IPS DF 6.9 (cell line): ENCODE measurements around the gene NECTIN3.

Experiments
- DNase-seq: peaks from one replicate; pipeline ENCODE4 v3.0.0-alpha.2; 2013; ENCODE audit warnings: low read depth, low spot score
- H3K27ac ChIP-seq: one replicate; pipeline ENCODE4 v1.5.1; 2013; ENCODE audit warnings: low read length, control low read depth
- H3K27me3 ChIP-seq: 2 replicates; pipeline ENCODE4 v1.6.1; 2013; ENCODE audit warnings: mild to moderate bottlenecking, low read length; ENCODE audit not compliant: control insufficient read depth, insufficient read depth
- H3K36me3 ChIP-seq: 2 replicates; pipeline ENCODE4 v1.6.1; 2013; ENCODE audit warnings: low read length; ENCODE audit not compliant: control insufficient read depth, insufficient read depth
- H3K4me1 ChIP-seq: 2 replicates; pipeline ENCODE4 v1.6.1; 2013; ENCODE audit warnings: low read length; ENCODE audit not compliant: control insufficient read depth, insufficient read depth
- H3K4me3 ChIP-seq: 2 replicates; pipeline ENCODE4 v1.5.1; 2013; ENCODE audit warnings: mild to moderate bottlenecking, low read length
- H3K9me3 ChIP-seq: 2 replicates; pipeline ENCODE4 v1.6.1; 2013; ENCODE audit warnings: low read length, inconsistent platforms; ENCODE audit not compliant: control insufficient read depth, insufficient read depth
- WGBS: extraction: QIAGEN DNeasy Blood & Tissue Kit; methylation state at CpG from one replicate; pipeline ENCODE4 v1.1.7; 2013; ENCODE audit warnings: mixed read lengths, missing lambda C conversion rate; ENCODE audit not compliant: insufficient read length, insufficient coverage; 5-methylcytosine and 5-hydroxymethylcytosine counted together

Gene NECTIN3

GRCh38 chr3:111194048-111194447 is 122.4 kb downstream of the NECTIN3 start:
- no CpG with 5 or more reads among the region's 1 CpG for WGBS
- Histone ChIP-seq H3K9me3 (no peaks in the 10 kb centered on the region), H3K36me3 (no peaks in the 10 kb centered on the region; the same call in 1 of the 2 replicates), H3K4me1 (no peaks in the 10 kb centered on the region), H3K4me3 (no peak overlapping the region), H3K27ac (no peak overlapping the region), H3K27me3 (no peaks in the 10 kb centered on the region)
- DNase-seq, result no peak

DNA sequence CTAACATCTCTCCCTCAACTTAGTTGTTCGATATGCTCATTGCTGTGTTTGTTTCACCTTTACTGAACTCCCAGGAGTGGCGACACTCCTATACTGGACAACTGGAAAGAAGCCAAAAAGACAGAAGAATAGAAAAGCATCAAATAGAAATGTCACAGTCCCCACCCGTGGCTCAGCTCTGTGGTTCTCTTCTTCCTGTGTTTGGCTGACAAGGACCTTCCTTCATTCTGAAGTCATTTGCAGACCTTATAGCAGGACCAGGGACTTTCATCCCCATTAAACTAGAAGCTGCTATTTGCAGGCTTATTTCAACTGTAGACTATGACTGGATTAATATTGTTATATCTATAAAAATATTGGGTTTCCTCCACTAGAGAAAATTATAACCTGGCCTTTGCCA is 125.9 kb downstream of the NECTIN3 start:
- no peak for DNase-seq
- no peak overlapping the region for H3K27ac ChIP-seq
- H3K4me3 ChIP-seq, result no peak overlapping the region
- H3K36me3 ChIP-seq, result no peaks in the 10 kb centered on the region; the same call in 1 of the 2 replicates
- no CpG with 5 or more reads among the region's 3 CpGs for WGBS
- H3K9me3 ChIP-seq, result no peaks in the 10 kb centered on the region
- no peaks in the 10 kb centered on the region for H3K4me1 ChIP-seq
- H3K27me3 ChIP-seq, result no peaks in the 10 kb centered on the region

DNA sequence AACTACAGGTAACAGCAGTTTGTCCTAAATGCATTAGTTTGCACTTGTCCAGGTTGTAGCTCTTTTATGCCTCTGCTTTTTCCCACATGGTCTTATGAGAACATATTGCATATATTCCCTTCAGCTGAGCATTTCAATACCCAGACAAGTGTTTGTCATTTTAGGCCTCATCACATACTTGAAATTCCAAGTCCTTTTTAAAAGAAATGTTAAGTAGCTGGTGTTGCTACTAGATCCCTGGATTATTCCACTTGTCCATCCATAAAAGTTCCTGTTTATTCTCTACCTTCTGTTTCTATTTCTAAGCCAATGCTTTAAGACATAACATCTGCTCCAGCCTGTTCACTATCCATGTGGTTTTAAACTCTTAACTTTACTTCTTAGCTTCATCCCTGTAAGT is 128.4 kb downstream of the NECTIN3 start:
- no peak for DNase-seq
- no peaks in the 10 kb centered on the region for H3K9me3 ChIP-seq

DNA sequence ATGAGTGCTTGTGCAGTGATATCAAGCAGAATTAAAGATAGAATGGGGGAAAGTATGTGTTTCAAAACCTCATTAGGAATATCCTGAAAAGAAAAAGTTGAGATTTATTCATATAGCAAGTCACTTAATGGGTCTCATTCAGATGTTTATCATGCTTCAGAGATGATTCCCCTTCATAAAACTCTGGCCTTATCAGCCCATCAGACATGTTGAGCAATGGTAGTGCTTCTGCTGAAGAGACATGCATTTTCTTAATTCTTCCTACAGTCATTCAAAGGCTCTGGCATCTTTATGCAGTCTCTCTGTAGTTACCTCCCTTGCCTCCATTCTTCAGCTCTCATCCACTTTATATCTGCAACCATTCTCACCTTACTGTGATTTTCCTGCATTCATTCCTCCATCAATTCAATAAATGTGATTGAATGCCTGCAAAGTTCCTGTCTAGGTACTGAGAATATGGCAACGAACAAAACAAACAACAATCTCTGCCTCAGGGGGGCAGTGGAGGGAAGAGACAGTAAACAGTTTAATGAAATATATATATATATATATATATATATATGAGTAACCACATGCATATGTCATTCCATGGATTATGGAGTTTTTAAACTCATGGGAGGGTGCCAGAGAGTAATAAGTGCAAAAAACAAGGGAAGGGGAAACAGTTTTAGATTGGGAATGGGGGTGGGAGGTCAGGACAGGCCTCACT is 138.5 kb downstream of the NECTIN3 start:
- Histone ChIP-seq H3K27me3 (no peaks in the 10 kb centered on the region), H3K4me1 (peaks cover 1% of the 10 kb centered on the region), H3K9me3 (no peaks in the 10 kb centered on the region; the same call in 1 of the 2 replicates), H3K4me3 (no peak overlapping the region), H3K27ac (no peak overlapping the region), H3K36me3 (no peaks in the 10 kb centered on the region)
- DNase-seq, result no peak
- no CpG with 5 or more reads among the region's 1 CpG for WGBS

More for the DNA sequence above, 128.4 kb downstream of the NECTIN3 start:
- H3K4me1 ChIP-seq, result no peaks in the 10 kb centered on the region; the same call in 1 of the 2 replicates
- H3K27me3 ChIP-seq, result no peaks in the 10 kb centered on the region
- no peaks in the 10 kb centered on the region for H3K36me3 ChIP-seq
- H3K4me3 ChIP-seq, result no peak overlapping the region
- H3K27ac ChIP-seq, result no peak overlapping the region

DNA sequence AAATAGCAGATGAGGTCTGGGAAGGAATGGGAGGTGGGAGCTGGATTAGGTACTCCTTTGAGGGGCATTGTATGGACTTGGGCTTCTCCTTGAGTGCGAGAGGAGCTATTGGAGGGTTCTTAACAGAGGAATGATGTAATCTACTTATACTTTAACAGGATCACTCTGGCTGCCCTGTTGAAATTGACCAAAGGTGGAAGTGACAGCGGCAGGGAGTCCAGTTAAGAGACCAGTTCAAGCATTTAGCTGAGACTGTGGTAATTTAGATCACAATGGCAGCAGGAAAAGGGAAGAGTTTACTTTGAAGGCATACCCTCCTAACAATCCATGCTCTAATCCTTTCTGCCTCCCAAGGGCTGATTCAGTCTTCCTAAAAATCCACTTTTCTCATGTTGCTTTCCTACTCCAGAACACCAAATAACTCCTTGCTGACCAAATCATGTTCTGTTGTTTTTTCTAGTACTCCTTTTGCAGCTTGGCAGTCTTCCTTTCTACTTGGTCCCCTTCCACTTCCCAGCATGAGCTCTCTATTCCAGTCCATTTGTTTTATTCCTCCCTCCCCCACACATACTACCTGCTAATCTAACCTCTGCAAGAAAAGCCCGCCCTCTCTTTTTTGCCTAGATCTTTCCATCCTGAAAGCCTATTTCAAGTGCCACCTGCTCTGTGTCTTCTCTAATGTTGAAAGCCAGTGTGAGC is 139.4 kb downstream of the NECTIN3 start:
- H3K4me3 ChIP-seq, result no peak overlapping the region
- H3K27ac ChIP-seq, result no peak overlapping the region
- H3K4me1 ChIP-seq, result peaks cover 1% of the 10 kb centered on the region
- no peaks in the 10 kb centered on the region; the same call in 1 of the 2 replicates for H3K9me3 ChIP-seq
- whole genome bisulfite sequencing, result no CpG with 5 or more reads among the region's 3 CpGs
- H3K27me3 ChIP-seq, result no peaks in the 10 kb centered on the region
- H3K36me3 ChIP-seq, result no peaks in the 10 kb centered on the region
- DNase-seq, result peak; percentile 11

DNA sequence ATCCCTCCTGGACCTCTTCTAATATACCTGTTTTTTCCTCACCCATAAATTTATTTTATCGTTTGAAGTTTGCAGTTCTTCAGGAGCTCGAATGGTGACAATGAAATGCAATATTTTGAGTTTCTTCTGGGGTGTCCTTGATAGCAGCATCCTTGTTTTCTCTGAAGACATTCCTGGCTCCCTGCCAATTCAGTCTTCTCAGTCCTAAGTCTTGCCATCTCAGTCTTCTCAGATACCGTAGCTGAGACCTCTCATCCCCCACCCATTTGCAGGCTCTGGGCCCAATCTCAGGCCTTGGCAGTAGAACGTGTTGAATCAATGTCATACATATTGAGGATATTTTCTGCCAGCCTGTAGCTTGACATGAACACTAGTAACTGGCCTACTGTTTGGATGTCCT is 140.9 kb downstream of the NECTIN3 start:
- no peaks in the 10 kb centered on the region for H3K36me3 ChIP-seq
- H3K27ac ChIP-seq, result no peak overlapping the region
- whole genome bisulfite sequencing, result no CpG with 5 or more reads among the region's 4 CpGs
- H3K4me3 ChIP-seq, result no peak overlapping the region
- DNase-seq, result no peak
- H3K27me3 ChIP-seq, result no peaks in the 10 kb centered on the region
- H3K4me1 ChIP-seq, result peaks cover 1% of the 10 kb centered on the region
- no peaks in the 10 kb centered on the region; the same call in 1 of the 2 replicates for H3K9me3 ChIP-seq

GRCh38 chr3:111215481-111215880 is 143.9 kb downstream of the NECTIN3 start:
- Histone ChIP-seq H3K4me3 (no peak overlapping the region), H3K36me3 (no peaks in the 10 kb centered on the region), H3K9me3 (no peaks in the 10 kb centered on the region), H3K4me1 (peaks cover 1% of the 10 kb centered on the region), H3K27me3 (no peaks in the 10 kb centered on the region), H3K27ac (no peak overlapping the region)
- no peak for DNase-seq
- no CpG with 5 or more reads among the region's 1 CpG for WGBS

- Histone ChIP-seq H3K9me3 (no peaks in the 10 kb centered on the region), H3K36me3 (no peaks in the 10 kb centered on the region), H3K4me1 (no peaks in the 10 kb centered on the region), H3K27me3 (no peaks in the 10 kb centered on the region), H3K4me3 (no peak overlapping the region), H3K27ac (no peak overlapping the region)
- DNase-seq, result no peak
- WGBS, result no CpG with 5 or more reads among the region's 1 CpG
These were observed 147.0 kb downstream of the NECTIN3 start for GRCh38 chr3:111218615-111219014.

DNA sequence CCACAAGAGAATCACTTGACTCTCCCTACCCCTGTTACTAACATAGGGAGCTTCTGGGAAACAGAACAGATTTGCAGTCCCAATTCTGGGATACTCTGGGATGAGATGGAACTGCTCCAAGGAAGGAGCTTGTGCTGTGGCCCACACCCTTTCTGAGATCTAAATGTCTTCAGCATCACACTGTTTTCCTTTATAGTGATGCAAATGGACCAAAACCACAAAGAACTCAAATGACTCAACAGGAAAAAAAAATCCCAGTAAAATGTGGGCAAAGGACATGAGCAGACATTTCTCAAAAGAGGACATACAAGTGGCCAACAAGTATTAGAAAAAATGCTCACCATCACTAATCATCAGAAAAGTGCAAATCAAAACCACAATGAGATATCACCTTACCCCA is 155.6 kb downstream of the NECTIN3 start:
- H3K27ac ChIP-seq, result no peak overlapping the region
- no peaks in the 10 kb centered on the region for H3K27me3 ChIP-seq
- H3K36me3 ChIP-seq, result no peaks in the 10 kb centered on the region
- no peak for DNase-seq
- no peak overlapping the region for H3K4me3 ChIP-seq
- no peaks in the 10 kb centered on the region for H3K4me1 ChIP-seq
- H3K9me3 ChIP-seq, result no peaks in the 10 kb centered on the region

DNA sequence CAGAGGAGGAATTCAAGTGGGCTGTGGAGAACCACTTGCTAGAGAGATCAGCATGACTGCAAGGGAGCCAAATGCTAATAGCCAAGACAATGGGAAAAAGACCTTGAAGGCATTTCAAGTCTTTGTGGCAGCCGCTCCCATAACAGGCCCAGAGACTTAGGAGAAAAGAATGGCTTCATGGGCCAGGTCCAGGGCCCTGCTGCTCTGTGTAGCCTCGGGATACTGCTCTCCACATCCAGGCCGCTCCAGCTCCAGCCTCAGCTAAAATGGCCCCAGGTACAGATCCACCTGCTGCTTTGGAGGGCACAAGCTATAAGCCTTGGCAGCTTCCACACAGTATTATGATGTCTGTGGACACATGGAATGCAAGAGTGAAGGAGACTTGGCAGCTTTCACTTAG is 157.7 kb downstream of the NECTIN3 start:
- WGBS, result no CpG with 5 or more reads among the region's 3 CpGs
- Histone ChIP-seq H3K9me3 (no peaks in the 10 kb centered on the region), H3K4me3 (no peak overlapping the region), H3K27ac (no peak overlapping the region), H3K36me3 (no peaks in the 10 kb centered on the region), H3K4me1 (no peaks in the 10 kb centered on the region), H3K27me3 (no peaks in the 10 kb centered on the region)
- DNase-seq, result no peak
